GM12891 (cell line): ENCODE data around the gene CBLB.

Source experiments
- PAX5 ChIP-seq: IDR thresholded peaks from 2 replicates; pipeline ENCODE4 v1.6.1; 2011; ENCODE audit warnings: low read length, moderate library complexity, mild to moderate bottlenecking; ENCODE audit not compliant: insufficient read depth, severe bottlenecking
- POLR2A ChIP-seq: IDR thresholded peaks from 2 replicates; pipeline ENCODE4 v1.6.1; 2011; ENCODE audit warnings: low read depth, low read length, control low read depth
- POLR2AphosphoS5 ChIP-seq: IDR thresholded peaks from 2 replicates; pipeline ENCODE4 v1.6.1; 2011; ENCODE audit warnings: low read depth, low read length, control low read depth
- POU2F2 ChIP-seq: IDR thresholded peaks from 2 replicates; pipeline ENCODE4 v1.6.1; 2011; ENCODE audit warnings: low read depth, mild to moderate bottlenecking, control low read depth, low read length, moderate library complexity
- SPI1 ChIP-seq: IDR thresholded peaks from 2 replicates; pipeline ENCODE4 v1.6.1; 2011; ENCODE audit warnings: low read depth, low read length, control low read depth
- TAF1 ChIP-seq: IDR thresholded peaks from 2 replicates; pipeline ENCODE4 v1.6.1; 2011; ENCODE audit warnings: low read depth, low read length, control low read depth

GRCh38 chr3:105763659-105764036, 105.2 kb downstream of the CBLB start:
- TF ChIP-seq POLR2A (no peak), POLR2AphosphoS5 (no peak), SPI1 (no peak), TAF1 (no peak), POU2F2 (no peak), PAX5 (no peak)
